ENCODE results near the gene CDON.

CDON gene

GRCh38 chr11:126103150-126103549, 40.5 kb upstream of the CDON start:
- WGBS, 2 donors (ENCODE audit: extremely low coverage in 2 of 2, insufficient read length in 2 of 2, insufficient replicate concordance in 1 of 2) = no CpG with 5 or more reads among the region's 5 CpGs
- no peak overlapping the region for H2BK15ac ChIP-seq (ENCODE audit: low read length)
- no peaks in the 10 kb centered on the region for H3K36me3 ChIP-seq (replicated peaks in 1 of 2; ENCODE audit: control insufficient read depth in 2 of 2, insufficient read depth in 2 of 2, low read length in 2 of 2)

GRCh38 chr11:126102436-126102981, 39.8 kb upstream of the CDON start:
- Histone ChIP-seq H3K23ac (ENCODE audit: low read depth, low read length, poor library complexity) (no peak overlapping the region), H2BK12ac (ENCODE audit: low read length) (peak overlapping the region; percentile 1)
- no peak for DNase-seq (ENCODE audit: low spot score)

More at GRCh38 chr11:126103150-126103549, 40.5 kb upstream of the CDON start:
- Histone ChIP-seq H3K27ac (replicated peaks; ENCODE audit: low read length) (peak overlapping the region; percentile 86), H4K8ac (ENCODE audit: low read depth, low read length) (no peak overlapping the region), H3K4me2 (ENCODE audit: insufficient read depth, low read length, poor library complexity, severe bottlenecking) (no peak overlapping the region), H2AK5ac (ENCODE audit: low read depth, low read length) (no peak overlapping the region), H3K4me3 (ENCODE audit: low read length in 2 of 2) (no peak overlapping the region), H3K23ac (ENCODE audit: low read depth, low read length, poor library complexity) (no peak overlapping the region), H4K91ac (ENCODE audit: low read depth, low read length, poor library complexity) (no peak overlapping the region), H3K14ac (ENCODE audit: low read length) (no peak overlapping the region), H3K18ac (ENCODE audit: low read length) (peak overlapping the region; percentile 89), H3K9ac (ENCODE audit: low read depth, low read length, poor library complexity) (no peak overlapping the region), H3K27me3 (ENCODE audit: control insufficient read depth in 3 of 3, insufficient read depth in 3 of 3, low read depth in 1 of 3, low read length in 3 of 3) (peaks cover 0 to 57% (median 2%) of the 10 kb centered on the region in 3 experiments), H3K79me1 (ENCODE audit: low read depth, low read length) (no peaks in the 10 kb centered on the region), H2BK120ac (ENCODE audit: low read depth, low read length) (no peak overlapping the region), H3K4ac (ENCODE audit: low read length) (no peak overlapping the region), H2AFZ (ENCODE audit: low read length) (no peak overlapping the region), H2BK5ac (ENCODE audit: low read length) (no peak overlapping the region), H3K4me1 (ENCODE audit: control insufficient read depth in 2 of 2, insufficient read depth in 1 of 2, low read depth in 1 of 2, low read length in 2 of 2) (peaks cover 24 to 69% of the 10 kb centered on the region in 2 donors), H3K9me3 (replicated peaks in 1 of 2; ENCODE audit: control insufficient read depth in 2 of 2, insufficient read depth in 1 of 2, low read depth in 1 of 2, low read length in 2 of 2) (no peaks in the 10 kb centered on the region), H2BK12ac (ENCODE audit: low read length) (peak overlapping the region; percentile 97)
- no peak for DNase-seq (ENCODE audit: low spot score)

GRCh38 chr11:126101930-126102283, 39.2 kb upstream of the CDON start:
- no peak overlapping the region for H2AFZ ChIP-seq (ENCODE audit: low read length)
- H3K9me3 ChIP-seq (replicated peaks in 1 of 2; ENCODE audit: control insufficient read depth in 2 of 2, insufficient read depth in 1 of 2, low read depth in 1 of 2, low read length in 2 of 2) = no peaks in the 10 kb centered on the region
- H4K91ac ChIP-seq (ENCODE audit: low read depth, low read length, poor library complexity) = no peak overlapping the region
- no CpG with 5 or more reads among the region's 5 CpGs for WGBS, 2 donors (ENCODE audit: extremely low coverage in 2 of 2, insufficient read length in 2 of 2, insufficient replicate concordance in 1 of 2)
- H3K14ac ChIP-seq (ENCODE audit: low read length) = no peak overlapping the region
- peak overlapping the region; percentile 13 for H3K4ac ChIP-seq (ENCODE audit: low read length)
- H3K4me1 ChIP-seq (ENCODE audit: control insufficient read depth in 2 of 2, insufficient read depth in 1 of 2, low read depth in 1 of 2, low read length in 2 of 2) = peaks cover 24 to 67% of the 10 kb centered on the region in 2 donors
- peak overlapping the region; percentile 41 for H2BK15ac ChIP-seq (ENCODE audit: low read length)
- H3K4me3 ChIP-seq (ENCODE audit: low read length in 2 of 2) = no peak overlapping the region
- H2BK12ac ChIP-seq (ENCODE audit: low read length) = peak overlapping the region; percentile 1
- no peak overlapping the region for H2AK5ac ChIP-seq (ENCODE audit: low read depth, low read length)
- H3K36me3 ChIP-seq (replicated peaks in 1 of 2; ENCODE audit: control insufficient read depth in 2 of 2, insufficient read depth in 2 of 2, low read length in 2 of 2) = no peaks in the 10 kb centered on the region
- no peaks in the 10 kb centered on the region for H3K79me1 ChIP-seq (ENCODE audit: low read depth, low read length)
- H3K23ac ChIP-seq (ENCODE audit: low read depth, low read length, poor library complexity) = no peak overlapping the region
- H3K27me3 ChIP-seq (ENCODE audit: control insufficient read depth in 3 of 3, insufficient read depth in 3 of 3, low read depth in 1 of 3, low read length in 3 of 3) = peaks cover 0 to 51% (median 2%) of the 10 kb centered on the region in 3 experiments
- H3K18ac ChIP-seq (ENCODE audit: low read length) = no peak overlapping the region
- H4K8ac ChIP-seq (ENCODE audit: low read depth, low read length) = no peak overlapping the region
- no peak overlapping the region for H3K27ac ChIP-seq (replicated peaks; ENCODE audit: low read length)
- no peak overlapping the region for H3K9ac ChIP-seq (ENCODE audit: low read depth, low read length, poor library complexity)
- H2BK120ac ChIP-seq (ENCODE audit: low read depth, low read length) = no peak overlapping the region
- no peak for DNase-seq (ENCODE audit: low spot score)
- peak overlapping the region; percentile 4 for H2BK5ac ChIP-seq (ENCODE audit: low read length)
- H3K4me2 ChIP-seq (ENCODE audit: insufficient read depth, low read length, poor library complexity, severe bottlenecking) = no peak overlapping the region

More at GRCh38 chr11:126102436-126102981, 39.8 kb upstream of the CDON start:
- Histone ChIP-seq H2AK5ac (ENCODE audit: low read depth, low read length) (no peak overlapping the region), H3K14ac (ENCODE audit: low read length) (no peak overlapping the region), H3K9ac (ENCODE audit: low read depth, low read length, poor library complexity) (no peak overlapping the region), H2AFZ (ENCODE audit: low read length) (no peak overlapping the region), H2BK120ac (ENCODE audit: low read depth, low read length) (no peak overlapping the region), H3K4ac (ENCODE audit: low read length) (no peak overlapping the region), H3K36me3 (replicated peaks in 1 of 2; ENCODE audit: control insufficient read depth in 2 of 2, insufficient read depth in 2 of 2, low read length in 2 of 2) (no peaks in the 10 kb centered on the region), H3K4me2 (ENCODE audit: insufficient read depth, low read length, poor library complexity, severe bottlenecking) (no peak overlapping the region), H3K4me3 (ENCODE audit: low read length in 2 of 2) (no peak overlapping the region), H4K8ac (ENCODE audit: low read depth, low read length) (no peak overlapping the region), H2BK15ac (ENCODE audit: low read length) (peak overlapping the region; percentile 0), H3K18ac (ENCODE audit: low read length) (peak overlapping the region; percentile 54), H3K79me1 (ENCODE audit: low read depth, low read length) (no peaks in the 10 kb centered on the region), H3K9me3 (replicated peaks in 1 of 2; ENCODE audit: control insufficient read depth in 2 of 2, insufficient read depth in 1 of 2, low read depth in 1 of 2, low read length in 2 of 2) (no peaks in the 10 kb centered on the region), H3K27me3 (ENCODE audit: control insufficient read depth in 3 of 3, insufficient read depth in 3 of 3, low read depth in 1 of 3, low read length in 3 of 3) (peaks cover 0 to 57% (median 2%) of the 10 kb centered on the region in 3 experiments), H3K27ac (replicated peaks; ENCODE audit: low read length) (no peak overlapping the region), H2BK5ac (ENCODE audit: low read length) (no peak overlapping the region), H3K4me1 (ENCODE audit: control insufficient read depth in 2 of 2, insufficient read depth in 1 of 2, low read depth in 1 of 2, low read length in 2 of 2) (peaks cover 24 to 69% of the 10 kb centered on the region in 2 donors), H4K91ac (ENCODE audit: low read depth, low read length, poor library complexity) (no peak overlapping the region)
- WGBS, 2 donors (ENCODE audit: extremely low coverage in 2 of 2, insufficient read length in 2 of 2, insufficient replicate concordance in 1 of 2) = no CpG with 5 or more reads among the region's 7 CpGs

- Histone ChIP-seq H3K18ac (ENCODE audit: low read length) (peak overlapping the region; percentile 76), H2AK5ac (ENCODE audit: low read depth, low read length) (peak overlapping the region; percentile 50), H3K9me3 (replicated peaks in 1 of 2; ENCODE audit: control insufficient read depth in 2 of 2, insufficient read depth in 1 of 2, low read depth in 1 of 2, low read length in 2 of 2) (no peaks in the 10 kb centered on the region), H4K8ac (ENCODE audit: low read depth, low read length) (no peak overlapping the region), H3K36me3 (replicated peaks in 1 of 2; ENCODE audit: control insufficient read depth in 2 of 2, insufficient read depth in 2 of 2, low read length in 2 of 2) (no peaks in the 10 kb centered on the region), H3K4me2 (ENCODE audit: insufficient read depth, low read length, poor library complexity, severe bottlenecking) (no peak overlapping the region), H3K27ac (replicated peaks; ENCODE audit: low read length) (peak overlapping the region; percentile 0), H3K4me1 (ENCODE audit: control insufficient read depth in 2 of 2, insufficient read depth in 1 of 2, low read depth in 1 of 2, low read length in 2 of 2) (peaks cover 24 to 62% of the 10 kb centered on the region in 2 donors), H3K4ac (ENCODE audit: low read length) (peak overlapping the region; percentile 13), H3K4me3 (ENCODE audit: low read length in 2 of 2) (no peak overlapping the region), H3K27me3 (ENCODE audit: control insufficient read depth in 3 of 3, insufficient read depth in 3 of 3, low read depth in 1 of 3, low read length in 3 of 3) (peaks cover 0 to 46% (median 2%) of the 10 kb centered on the region in 3 experiments), H3K23ac (ENCODE audit: low read depth, low read length, poor library complexity) (no peak overlapping the region), H2BK15ac (ENCODE audit: low read length) (peak overlapping the region; percentile 41), H2BK12ac (ENCODE audit: low read length) (no peak overlapping the region), H3K79me1 (ENCODE audit: low read depth, low read length) (no peaks in the 10 kb centered on the region), H4K91ac (ENCODE audit: low read depth, low read length, poor library complexity) (no peak overlapping the region), H3K9ac (ENCODE audit: low read depth, low read length, poor library complexity) (no peak overlapping the region), H2BK5ac (ENCODE audit: low read length) (peak overlapping the region; percentile 4), H3K14ac (ENCODE audit: low read length) (no peak overlapping the region), H2BK120ac (ENCODE audit: low read depth, low read length) (peak overlapping the region; percentile 32), H2AFZ (ENCODE audit: low read length) (no peak overlapping the region)
- DNase-seq (ENCODE audit: low spot score) = no peak
- WGBS, 2 donors (ENCODE audit: extremely low coverage in 2 of 2, insufficient read length in 2 of 2, insufficient replicate concordance in 1 of 2) = no CpG with 5 or more reads among the region's 11 CpGs
Measured at GRCh38 chr11:126101251-126101929, 38.7 kb upstream of the CDON start.

Data from neuronal stem cell (in vitro differentiated cells).